Nephron progenitor cell (in vitro differentiated cells): Measurements from ENCODE around the gene HS1BP3.

Source experiments
- DNase-seq: peaks from one replicate; pipeline ENCODE4 v3.0.0; 2021
- H3K27ac Mint-ChIP-seq: 2 replicates; pipeline ENCODE4 v1.8.0; 2021; ENCODE audit warnings: mild to moderate bottlenecking, moderate library complexity, mixed read lengths
- H3K27me3 Mint-ChIP-seq: 2 replicates; pipeline ENCODE4 v1.8.0; 2021; ENCODE audit warnings: mild to moderate bottlenecking, low read depth, mixed read lengths; ENCODE audit not compliant: poor library complexity
- H3K36me3 Mint-ChIP-seq: 2 replicates; pipeline ENCODE4 v1.8.0; 2021; ENCODE audit warnings: low read depth, mixed read lengths
- H3K4me1 Mint-ChIP-seq: 2 replicates; pipeline ENCODE4 v1.8.0; 2021; ENCODE audit warnings: mixed read lengths
- H3K4me3 Mint-ChIP-seq: 2 replicates; pipeline ENCODE4 v1.8.0; 2021; ENCODE audit warnings: mild to moderate bottlenecking, moderate library complexity, mixed read lengths
- H3K9me3 Mint-ChIP-seq: 2 replicates; pipeline ENCODE4 v1.8.0; 2021; ENCODE audit warnings: mild to moderate bottlenecking, moderate library complexity, mixed read lengths
- TF ChIP-seq, protein P1 (sequence below): fragments of 200-600 bp; sonication (generic); IDR thresholded peaks from 2 replicates; pipeline ENCODE4 v1.5.0; 2021; ENCODE audit warnings: antibody characterized with exemption

Gene HS1BP3

DNA sequence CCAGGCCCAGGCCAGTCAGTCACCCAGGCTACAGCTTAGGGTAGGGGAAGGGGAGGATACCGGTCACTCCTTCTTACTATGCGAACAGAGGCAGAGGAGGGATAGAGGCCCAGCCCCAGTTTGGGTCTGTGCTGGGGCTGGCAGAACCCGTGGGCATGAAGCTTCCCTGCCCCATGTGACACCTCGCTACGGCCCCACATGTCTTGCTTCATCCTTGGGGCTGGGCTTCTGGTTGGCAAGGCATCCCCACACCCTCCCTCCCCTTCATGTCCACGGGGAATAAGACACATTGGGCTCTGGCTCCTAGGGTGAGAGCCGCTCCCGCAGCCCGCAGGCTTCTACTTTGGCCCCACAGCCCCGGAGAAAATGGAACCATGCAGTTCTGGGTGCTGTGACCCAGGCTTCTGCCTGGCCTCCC, 32.4 kb downstream of the HS1BP3 start:
- Mint-ChIP-seq H3K27ac (no peak overlapping the region), H3K9me3 (no peaks in the 10 kb centered on the region), H3K27me3 (peaks cover 3% of the 10 kb centered on the region), H3K4me3 (no peak overlapping the region), H3K4me1 (peaks cover 64% of the 10 kb centered on the region), H3K36me3 (no peaks in the 10 kb centered on the region)
- no peak for DNase-seq
- TF ChIP-seq, protein P1, sequence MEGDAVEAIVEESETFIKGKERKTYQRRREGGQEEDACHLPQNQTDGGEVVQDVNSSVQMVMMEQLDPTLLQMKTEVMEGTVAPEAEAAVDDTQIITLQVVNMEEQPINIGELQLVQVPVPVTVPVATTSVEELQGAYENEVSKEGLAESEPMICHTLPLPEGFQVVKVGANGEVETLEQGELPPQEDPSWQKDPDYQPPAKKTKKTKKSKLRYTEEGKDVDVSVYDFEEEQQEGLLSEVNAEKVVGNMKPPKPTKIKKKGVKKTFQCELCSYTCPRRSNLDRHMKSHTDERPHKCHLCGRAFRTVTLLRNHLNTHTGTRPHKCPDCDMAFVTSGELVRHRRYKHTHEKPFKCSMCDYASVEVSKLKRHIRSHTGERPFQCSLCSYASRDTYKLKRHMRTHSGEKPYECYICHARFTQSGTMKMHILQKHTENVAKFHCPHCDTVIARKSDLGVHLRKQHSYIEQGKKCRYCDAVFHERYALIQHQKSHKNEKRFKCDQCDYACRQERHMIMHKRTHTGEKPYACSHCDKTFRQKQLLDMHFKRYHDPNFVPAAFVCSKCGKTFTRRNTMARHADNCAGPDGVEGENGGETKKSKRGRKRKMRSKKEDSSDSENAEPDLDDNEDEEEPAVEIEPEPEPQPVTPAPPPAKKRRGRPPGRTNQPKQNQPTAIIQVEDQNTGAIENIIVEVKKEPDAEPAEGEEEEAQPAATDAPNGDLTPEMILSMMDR: no peak

DNA sequence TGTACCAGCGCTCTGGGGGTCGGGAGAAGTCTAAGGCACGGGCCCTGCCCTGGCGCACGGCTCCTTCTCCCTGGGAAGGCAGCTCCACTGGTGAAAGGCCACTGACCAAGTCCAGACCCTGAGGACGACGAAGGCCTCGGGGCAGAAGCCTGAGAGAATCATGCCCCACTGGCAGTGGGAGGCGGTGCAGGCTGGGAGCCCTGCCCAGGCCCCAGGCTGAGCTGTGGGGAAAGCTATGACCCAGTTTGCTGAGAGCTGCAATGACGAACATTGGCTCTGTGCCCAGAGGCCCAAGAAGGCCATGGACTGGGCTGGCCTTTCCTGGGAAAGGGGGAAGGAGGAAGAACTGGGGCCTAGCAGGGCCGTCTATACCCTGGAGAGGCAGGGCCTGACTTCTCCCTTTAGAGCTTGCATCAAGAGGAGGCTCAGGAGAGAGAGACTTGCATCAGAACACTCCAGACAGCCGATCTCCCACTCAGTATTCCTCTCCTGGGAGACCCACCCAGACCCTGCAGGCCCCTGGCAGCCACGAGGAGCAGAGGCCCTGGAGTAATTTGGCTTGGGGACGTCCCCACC, 32.9 kb downstream of the HS1BP3 start:
- TF ChIP-seq, protein P1: peak; percentile 17
- no peak for DNase-seq
- Mint-ChIP-seq H3K4me1 (peaks cover 65% of the 10 kb centered on the region), H3K27me3 (peaks cover 3% of the 10 kb centered on the region), H3K4me3 (no peak overlapping the region), H3K27ac (peak overlapping the region; percentile 59), H3K36me3 (no peaks in the 10 kb centered on the region), H3K9me3 (no peaks in the 10 kb centered on the region)

DNA sequence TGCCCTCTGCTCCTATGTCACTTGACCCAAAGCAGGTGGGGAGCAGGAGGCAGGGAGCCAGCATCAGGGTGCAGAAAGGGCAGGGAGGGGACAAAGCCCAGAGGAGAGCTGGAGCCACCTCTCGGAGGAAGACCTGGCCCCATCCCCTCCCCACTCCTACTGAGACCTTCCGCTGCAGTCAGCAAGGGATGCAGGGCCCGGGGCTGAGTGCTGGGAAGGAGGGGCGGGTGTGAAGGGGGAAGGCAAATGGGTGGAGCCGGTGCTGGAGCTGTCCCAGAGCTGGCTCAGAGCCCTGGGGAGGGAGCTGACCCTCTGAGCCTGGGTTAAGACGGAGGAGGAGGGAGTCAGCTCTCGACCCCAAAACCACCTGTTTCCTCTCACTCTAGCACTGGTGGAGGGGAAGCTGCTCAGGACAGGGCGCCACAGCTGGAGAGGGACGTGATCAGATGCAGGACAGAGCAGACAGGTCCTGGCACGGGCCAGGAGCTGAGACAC, 33.8 kb downstream of the HS1BP3 start:
- Mint-ChIP-seq H3K9me3 (no peaks in the 10 kb centered on the region), H3K36me3 (no peaks in the 10 kb centered on the region), H3K4me3 (no peak overlapping the region), H3K4me1 (peaks cover 65% of the 10 kb centered on the region), H3K27me3 (peaks cover 3% of the 10 kb centered on the region), H3K27ac (peak overlapping the region; percentile 39)
- DNase-seq: peak; percentile 44
- TF ChIP-seq, protein P1: no peak

DNA sequence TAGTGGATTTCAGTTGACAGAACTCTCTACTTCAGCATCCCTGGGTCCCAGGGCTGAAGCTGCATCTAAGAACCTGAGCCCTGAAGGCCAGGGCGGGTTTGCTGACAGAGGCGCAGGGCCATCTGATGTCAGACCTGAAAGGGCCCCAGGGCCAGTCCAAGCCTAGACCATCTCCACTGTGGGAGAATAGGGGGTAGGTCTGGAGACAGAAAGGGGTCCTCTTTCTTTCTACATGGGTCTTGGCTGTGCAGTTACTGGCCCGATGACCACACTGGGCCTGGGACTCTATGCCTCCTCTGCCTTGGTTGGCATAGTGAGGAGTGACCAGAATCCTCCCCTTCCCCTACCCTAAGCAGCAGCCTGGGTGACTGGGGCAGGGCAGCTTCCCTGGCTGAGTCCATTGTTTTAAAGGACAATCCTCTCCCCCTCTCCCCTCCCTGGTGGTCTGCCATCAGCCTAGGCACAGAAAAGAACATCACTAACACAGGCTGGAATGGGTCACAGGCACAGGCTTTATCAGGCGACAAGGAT, 34.5 kb downstream of the HS1BP3 start:
- Mint-ChIP-seq H3K27ac (no peak overlapping the region), H3K4me1 (peaks cover 73% of the 10 kb centered on the region), H3K36me3 (no peaks in the 10 kb centered on the region), H3K4me3 (no peak overlapping the region), H3K9me3 (no peaks in the 10 kb centered on the region), H3K27me3 (peaks cover 3% of the 10 kb centered on the region)
- DNase-seq: no peak
- TF ChIP-seq, protein P1: no peak

DNA sequence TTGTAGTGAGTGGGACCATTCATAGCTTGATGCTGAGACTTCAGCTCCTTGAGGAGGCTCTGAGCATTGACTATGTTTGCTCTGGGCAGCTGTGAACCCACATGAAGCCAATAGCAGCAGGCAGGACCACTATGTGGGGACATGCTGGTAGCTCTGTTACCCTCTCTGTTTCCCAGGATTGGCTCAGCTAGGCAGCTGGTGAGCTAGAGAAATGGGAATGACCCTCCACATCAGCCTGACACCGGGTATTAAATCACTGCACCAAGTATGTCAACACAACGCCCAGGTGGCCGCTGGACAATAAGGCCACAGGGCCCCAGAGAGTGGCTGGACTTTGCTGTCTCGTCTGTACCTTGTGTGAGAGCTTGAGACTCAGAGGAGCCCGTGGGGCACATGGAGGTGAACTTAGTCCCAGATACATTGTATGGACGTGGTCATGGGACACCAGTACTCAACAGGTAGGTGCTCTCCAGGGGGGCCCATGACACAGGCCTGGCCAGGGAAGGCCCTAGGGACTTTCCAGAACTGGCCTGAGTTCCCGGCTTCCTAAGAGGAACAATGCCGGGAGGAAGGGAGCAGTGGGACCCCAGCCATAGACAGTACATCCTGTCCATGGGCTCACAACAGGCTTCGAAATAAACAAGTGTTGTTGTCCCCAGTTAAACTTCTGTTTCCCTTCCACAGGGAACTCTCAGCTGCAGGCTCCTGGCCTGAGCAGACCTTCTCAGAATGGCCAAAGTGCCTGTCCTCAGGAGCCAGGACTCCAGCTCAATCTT, 35.2 kb downstream of the HS1BP3 start:
- no peak overlapping the region for H3K4me3 Mint-ChIP-seq
- TF ChIP-seq, protein P1: no peak
- H3K4me1 Mint-ChIP-seq: peaks cover 77% of the 10 kb centered on the region
- no peaks in the 10 kb centered on the region for H3K9me3 Mint-ChIP-seq
- H3K27ac Mint-ChIP-seq: no peak overlapping the region
- H3K27me3 Mint-ChIP-seq: peaks cover under 1% of the 10 kb centered on the region
- H3K36me3 Mint-ChIP-seq: no peaks in the 10 kb centered on the region
- no peak for DNase-seq
